SKM-1 treated with dmso at 0.1 percent for 144 hours (cell line): ENCODE measurements around the gene FOXJ1.

Experiments
- DNase-seq: peaks from one replicate; lab custom pipeline; 2025; ENCODE audit not compliant: unreplicated experiment; lab: John Stamatoyannopoulos, UW

Gene FOXJ1

GRCh38 chr17:76124582-76125390 is 16.3 kb downstream of the FOXJ1 start:
- no peak for DNase-seq

- no peak for DNase-seq
Measured at GRCh38 chr17:76123749-76124581, 17.1 kb downstream of the FOXJ1 start.

GRCh38 chr17:76123191-76123499 is 17.9 kb downstream of the FOXJ1 start:
- DNase-seq = no peak

- DNase-seq = no peak
Measured at GRCh38 chr17:76122431-76123190, 18.4 kb downstream of the FOXJ1 start.

- DNase-seq = no peak
Measured at GRCh38 chr17:76121932-76122430, 19.1 kb downstream of the FOXJ1 start.

GRCh38 chr17:76120658-76121008 is 20.4 kb downstream of the FOXJ1 start:
- no peak for DNase-seq

GRCh38 chr17:76119409-76120371 is 21.4 kb downstream of the FOXJ1 start:
- DNase-seq = no peak

- DNase-seq = no peak
Measured at GRCh38 chr17:76115138-76115754, 25.8 kb downstream of the FOXJ1 start.

GRCh38 chr17:76111956-76112355 is 29.1 kb downstream of the FOXJ1 start:
- no peak for DNase-seq

GRCh38 chr17:76107509-76107908 is 33.5 kb downstream of the FOXJ1 start:
- no peak for DNase-seq

- DNase-seq = peak; percentile 17
Measured at GRCh38 chr17:76106703-76107102, 34.3 kb downstream of the FOXJ1 start.

- DNase-seq = no peak
Measured at GRCh38 chr17:76104896-76105231, 36.2 kb downstream of the FOXJ1 start.

- no peak for DNase-seq
Measured at GRCh38 chr17:76104140-76104895, 36.7 kb downstream of the FOXJ1 start.

- peak; percentile 80 for DNase-seq
Measured at GRCh38 chr17:76103274-76104139, 37.5 kb downstream of the FOXJ1 start, which contains the start of gene EXOC7. EXOC7 (minus strand) TSS chr17:76103787; CDS start chr17:76103692, 95 bp downstream.

GRCh38 chr17:76102944-76103273 is 38.1 kb downstream of the FOXJ1 start:
- no peak for DNase-seq

GRCh38 chr17:76097716-76098295 is 43.2 kb downstream of the FOXJ1 start:
- no peak for DNase-seq

GRCh38 chr17:76095943-76096342 is 45.1 kb downstream of the FOXJ1 start:
- no peak for DNase-seq

GRCh38 chr17:76094046-76094445 is 47.0 kb downstream of the FOXJ1 start:
- DNase-seq = no peak
